ENCODE results near the gene TMEM37. TPM values are rescaled to one million over a fixed set of nuclear protein-coding genes. Genes with fewer than 3 reads are reported as not detected.

The TMEM37 gene
- total and polyA plus RNA-seq, 9 of the 15 experiments (the other 6 are each of a cell fraction or from before 2014, with no cell fraction given), result 0.03 to 0.64 (median 0.31) TPM; not detected in 1

DNA sequence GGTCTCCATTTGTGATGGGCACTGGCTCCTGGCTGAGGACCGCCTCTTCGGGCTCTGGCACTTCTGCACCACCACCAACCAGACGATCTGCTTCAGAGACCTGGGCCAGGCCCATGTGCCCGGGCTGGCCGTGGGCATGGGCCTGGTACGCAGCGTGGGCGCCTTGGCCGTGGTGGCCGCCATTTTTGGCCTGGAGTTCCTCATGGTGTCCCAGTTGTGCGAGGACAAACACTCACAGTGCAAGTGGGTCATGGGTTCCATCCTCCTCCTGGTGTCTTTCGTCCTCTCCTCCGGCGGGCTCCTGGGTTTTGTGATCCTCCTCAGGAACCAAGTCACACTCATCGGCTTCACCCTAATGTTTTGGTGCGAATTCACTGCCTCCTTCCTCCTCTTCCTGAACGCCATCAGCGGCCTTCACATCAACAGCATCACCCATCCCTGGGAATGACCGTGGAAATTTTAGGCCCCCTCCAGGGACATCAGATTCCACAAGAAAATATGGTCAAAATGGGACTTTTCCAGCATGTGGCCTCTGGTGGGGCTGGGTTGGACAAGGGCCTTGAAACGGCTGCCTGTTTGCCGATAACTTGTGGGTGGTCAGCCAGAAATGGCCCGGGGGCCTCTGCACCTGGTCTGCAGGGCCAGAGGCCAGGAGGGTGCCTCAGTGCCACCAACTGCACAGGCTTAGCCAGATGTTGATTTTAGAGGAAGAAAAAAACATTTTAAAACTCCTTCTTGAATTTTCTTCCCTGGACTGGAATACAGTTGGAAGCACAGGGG is 5.5 kb downstream of the TMEM37 start:
- DNase-seq (ENCODE audit: extremely low read depth in 1 of 4, low spot score in 3 of 4) (no peak), FAIRE-seq (no peak), ATAC-seq (no peak)
- no peak overlapping the region for H3K4me3 ChIP-seq
- peaks cover 0 to 9% of the 10 kb centered on the region in 2 experiments; a peak in 4 of 5 replicates for H3K4me1 ChIP-seq (replicated peaks in 1 of 2; ENCODE audit: control insufficient read depth in 2 of 2, insufficient read depth in 2 of 2, low read length in 2 of 2)
- intact Hi-C loops (cut with micrococcal nuclease) (no loop called here), in situ Hi-C loops (cut with MboI) (no loop called here)
- no peaks in the 10 kb centered on the region for H3K9me3 ChIP-seq (replicated peaks; ENCODE audit: control insufficient read depth, insufficient read depth, low read depth, low read length)
- no peak overlapping the region for H3K9ac ChIP-seq (ENCODE audit: insufficient read depth in 1 of 2, low read depth in 2 of 2, low read length in 2 of 2)
- H3K36me3 ChIP-seq (ENCODE audit: control insufficient read depth, insufficient read depth, low read length), result no peaks in the 10 kb centered on the region
- peaks cover 9% of the 10 kb centered on the region; the same call in 1 of the 2 replicates for H4K20me1 ChIP-seq (replicated peaks; ENCODE audit: control insufficient read depth, insufficient read depth, low read length)
- H3K79me2 ChIP-seq (ENCODE audit: control insufficient read depth, insufficient read depth, low read length), result no peaks in the 10 kb centered on the region
- peaks cover 4 to 35% of the 10 kb centered on the region in 2 experiments; a peak in 3 of 5 replicates for H3K27me3 ChIP-seq (ENCODE audit: control insufficient read depth in 2 of 2, insufficient read depth in 2 of 2, low read length in 2 of 2)
- WGBS (ENCODE audit: insufficient coverage, low coverage, missing lambda C conversion rate), result 37% methylated on average over 22 of the region's 22 CpGs
- no peaks in the 10 kb centered on the region for H3K9me1 ChIP-seq (ENCODE audit: control insufficient read depth, insufficient read depth, low read length)
- H2AFZ ChIP-seq (ENCODE audit: low read depth, low read length), result no peak overlapping the region
- H3K27ac ChIP-seq (ENCODE audit: extremely low read depth, low read depth, low read length), result no peak overlapping the region
- BruUV-seq (replicated peaks), result no TSS peak
- ChIA-PET POLR2A (no interaction called here), CTCF (ENCODE audit: low intra/inter-chr PET ratio) (no interaction called here)
- no peak overlapping the region for H3K4me2 ChIP-seq (ENCODE audit: insufficient read depth, low read length)
- TF ChIP-seq POLR3G (IDR thresholded peaks at IDR 0.05; ENCODE audit: extremely low read depth, insufficient read length, insufficient replicate concordance), result no peak
- TF ChIP-seq ZBTB34 (CRISPR knock-in tag; IDR thresholded peaks at IDR 0.05), result no peak
- TF ChIP-seq PHB (CRISPR knock-in tag; IDR thresholded peaks at IDR 0.05), result no peak
- TF ChIP-seq ZBED1 (IDR thresholded peaks at IDR 0.05), result no peak
- no peak for TF ChIP-seq GTF3C2 (IDR thresholded peaks at IDR 0.05; ENCODE audit: borderline replicate concordance, extremely low read depth, insufficient read length)
- TF ChIP-seq IRF9 (tag; IDR thresholded peaks at IDR 0.05), result no peak
- no peak for TF ChIP-seq FOXM1 (IDR thresholded peaks at IDR 0.05; ENCODE audit: low read depth)
- TF ChIP-seq FOXM1 (CRISPR knock-in tag; IDR thresholded peaks at IDR 0.05; ENCODE audit: low read depth), result no peak

Data from K562 (cell line).